Stimulated activated CD8-positive, alpha-beta memory T cell treated with anti-CD3 and anti-CD28 coated beads, Interleukin-15, amount 100 ng/mL, for 4 hours (primary cell): ENCODE results near the gene KRT38.

Experiments
- DNase-seq, 2 donors: peaks; one replicate each; pipeline ENCODE4 v3.0.0-alpha.2; 2020; ENCODE audit warnings: low read depth in 2 of 2

KRT38 gene

DNA sequence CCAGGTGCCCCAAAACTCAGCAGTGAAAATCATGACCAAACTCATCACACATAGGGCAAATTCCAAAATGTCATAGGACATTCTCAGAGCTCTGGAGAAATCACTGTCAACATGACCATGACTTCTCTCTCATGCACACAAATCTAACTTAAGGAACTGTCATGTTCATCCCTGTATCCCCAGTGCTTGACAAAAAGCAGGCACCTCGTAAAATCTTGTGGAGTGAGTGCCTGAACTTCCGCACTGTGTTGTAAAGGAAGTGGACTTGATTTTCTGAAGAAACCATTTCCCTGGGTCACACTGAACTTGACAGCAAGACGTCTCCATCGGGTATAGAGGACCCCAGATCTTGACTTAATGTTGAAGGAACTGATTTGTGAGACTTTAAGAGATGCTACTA, 19.2 kb downstream of the KRT38 start:
- no peak for DNase-seq

DNA sequence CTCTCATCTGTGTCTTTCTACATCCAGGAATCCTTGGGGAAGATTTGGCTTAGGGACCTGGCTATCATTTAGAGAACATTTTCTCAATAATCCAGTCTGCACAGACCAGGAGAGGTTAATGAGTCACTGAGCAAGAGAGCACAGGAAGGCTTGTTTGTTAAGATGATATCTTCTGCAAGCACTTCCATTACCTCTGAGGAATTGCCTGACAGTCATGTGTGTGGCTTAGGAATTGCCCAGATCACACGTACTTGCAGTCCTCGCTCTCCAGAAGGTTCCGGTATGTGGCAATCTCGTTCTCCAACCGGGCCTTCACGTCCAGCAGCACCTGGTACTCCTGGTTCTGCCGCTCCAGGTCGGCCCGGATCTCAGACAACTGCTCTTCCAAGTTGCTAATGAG, 19.7 kb downstream of the KRT38 start:
- DNase-seq = no peak

DNA sequence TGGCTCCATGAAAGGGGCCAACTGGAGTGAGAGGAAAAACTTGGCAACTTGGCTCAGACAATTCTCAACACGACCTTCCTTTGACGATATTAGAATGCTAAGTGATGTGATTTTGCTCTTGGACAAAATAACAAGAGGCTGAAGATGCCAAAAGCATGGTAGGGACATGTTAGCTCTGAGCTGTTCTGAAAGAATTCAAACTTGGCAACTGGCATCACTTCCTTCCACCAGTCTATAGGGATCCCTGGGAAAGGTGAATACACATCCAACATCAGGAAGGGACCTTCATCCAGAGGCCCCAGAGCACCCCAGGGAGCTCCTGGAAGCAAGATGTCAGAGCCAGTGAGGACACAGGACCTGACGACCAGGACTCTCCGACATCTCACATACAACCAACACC, 20.6 kb downstream of the KRT38 start:
- no peak for DNase-seq

DNA sequence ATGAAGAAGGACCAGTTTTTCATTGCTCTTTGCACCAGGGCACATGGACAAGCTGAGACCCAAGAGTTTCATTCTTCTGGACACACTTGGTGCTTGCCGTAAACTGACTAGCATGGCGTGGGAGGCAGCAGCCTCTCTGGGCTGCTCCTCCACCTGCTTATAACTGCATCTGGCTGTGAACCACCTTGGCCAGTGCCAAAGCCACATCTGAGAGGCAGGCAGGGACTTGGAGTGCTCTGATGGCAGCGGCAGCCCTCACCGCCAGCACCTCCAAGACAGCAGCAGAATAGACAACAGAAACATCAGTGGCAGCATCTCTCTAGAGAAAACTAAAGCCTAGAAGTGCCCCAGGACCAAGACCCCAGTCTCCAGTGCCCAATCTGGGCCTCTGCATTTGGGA, 21.1 kb downstream of the KRT38 start:
- no peak for DNase-seq

DNA sequence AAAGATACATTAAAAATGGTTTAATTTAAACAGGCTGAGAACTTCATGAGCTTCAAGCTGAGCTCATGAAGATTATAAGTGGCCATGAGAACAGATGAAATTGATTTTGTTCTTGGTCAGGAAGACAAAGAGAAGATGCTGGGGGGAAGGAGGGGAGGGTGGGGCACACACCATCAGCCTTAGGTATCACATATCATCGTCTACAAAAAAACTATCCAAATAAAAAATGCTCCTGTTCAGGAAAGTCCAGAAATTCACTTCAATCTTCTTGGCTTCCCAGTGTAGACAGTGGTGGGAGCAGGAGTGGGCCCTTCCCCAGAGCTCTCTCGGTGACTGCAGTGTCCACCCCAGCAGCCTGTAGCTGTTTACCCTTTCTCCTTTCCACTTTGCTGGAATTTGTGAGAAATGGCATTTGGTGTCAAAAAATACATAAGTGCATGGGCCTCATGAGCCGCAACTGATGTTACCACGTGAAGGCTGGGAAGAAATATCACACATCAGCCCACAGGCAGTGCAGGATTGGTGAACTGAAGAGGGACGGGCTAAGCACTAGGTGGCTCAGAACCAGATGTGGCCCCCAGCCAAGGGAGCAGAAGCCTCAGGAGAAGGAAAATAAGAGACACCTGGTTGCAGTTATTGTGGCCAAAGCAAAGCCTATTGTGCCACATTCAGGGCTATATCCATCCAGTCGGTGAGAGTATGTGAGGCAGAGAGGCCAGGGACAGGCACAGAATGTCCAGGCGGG, 22.5 kb downstream of the KRT38 start:
- no peak for DNase-seq

DNA sequence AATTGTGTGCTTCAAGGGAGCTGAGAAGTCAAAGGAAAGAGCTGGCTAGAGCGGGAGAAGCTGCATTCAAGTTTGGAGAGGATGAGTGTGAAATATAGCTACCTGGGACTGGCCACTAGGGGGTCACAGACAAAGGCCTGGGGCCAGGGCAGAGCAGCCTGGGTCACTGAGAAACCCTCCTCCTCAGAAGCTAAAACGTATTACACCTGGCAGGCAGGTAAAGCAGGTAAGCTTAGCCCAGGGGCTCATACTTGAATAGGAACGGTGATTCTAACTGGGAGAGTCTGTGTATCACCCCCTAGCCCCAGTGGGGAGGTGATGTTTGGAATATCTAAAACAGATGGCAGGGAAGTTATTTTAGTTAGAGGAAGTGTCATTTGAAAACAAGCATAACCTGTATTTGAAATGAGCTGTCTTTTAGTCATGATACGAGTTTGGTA, 23.2 kb downstream of the KRT38 start:
- no peak for DNase-seq

DNA sequence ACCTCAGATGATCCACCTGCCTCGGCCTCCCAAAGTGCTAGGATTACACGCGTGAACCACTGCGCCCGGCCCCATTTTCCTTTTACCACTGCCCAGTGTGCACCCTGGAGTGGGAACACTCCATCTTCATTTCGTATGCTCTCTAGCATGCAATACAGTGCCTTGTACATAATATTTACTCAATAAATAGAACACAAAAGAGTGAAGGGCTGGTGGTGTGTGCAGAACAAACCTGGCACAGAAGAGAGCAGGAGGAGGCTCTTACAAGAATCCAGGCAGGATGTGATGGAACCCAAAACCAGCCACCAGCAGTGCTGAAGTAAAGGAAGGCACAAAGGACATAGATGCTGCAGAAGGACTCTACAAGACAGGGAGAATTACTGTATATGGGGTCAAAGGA, 23.7 kb downstream of the KRT38 start:
- DNase-seq = no peak

DNA sequence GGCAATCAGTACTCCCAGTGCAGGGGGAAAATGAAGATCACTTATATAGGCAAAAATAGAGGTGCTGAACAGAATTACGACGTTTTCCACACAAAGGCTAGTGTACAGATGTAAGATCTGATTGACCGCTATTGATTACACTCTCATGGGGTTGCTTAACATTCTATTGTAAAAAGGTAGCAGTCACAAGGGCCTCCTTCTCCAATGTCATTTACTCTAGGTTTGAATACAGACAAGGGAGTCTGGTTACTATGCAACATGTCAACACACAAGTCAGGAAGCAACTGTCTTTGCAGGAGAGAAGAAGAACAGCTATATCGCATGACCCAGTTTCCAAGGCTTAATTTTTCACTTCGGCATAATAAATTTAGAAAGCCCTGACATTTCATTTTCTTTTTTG, 24.3 kb downstream of the KRT38 start:
- no peak for DNase-seq

DNA sequence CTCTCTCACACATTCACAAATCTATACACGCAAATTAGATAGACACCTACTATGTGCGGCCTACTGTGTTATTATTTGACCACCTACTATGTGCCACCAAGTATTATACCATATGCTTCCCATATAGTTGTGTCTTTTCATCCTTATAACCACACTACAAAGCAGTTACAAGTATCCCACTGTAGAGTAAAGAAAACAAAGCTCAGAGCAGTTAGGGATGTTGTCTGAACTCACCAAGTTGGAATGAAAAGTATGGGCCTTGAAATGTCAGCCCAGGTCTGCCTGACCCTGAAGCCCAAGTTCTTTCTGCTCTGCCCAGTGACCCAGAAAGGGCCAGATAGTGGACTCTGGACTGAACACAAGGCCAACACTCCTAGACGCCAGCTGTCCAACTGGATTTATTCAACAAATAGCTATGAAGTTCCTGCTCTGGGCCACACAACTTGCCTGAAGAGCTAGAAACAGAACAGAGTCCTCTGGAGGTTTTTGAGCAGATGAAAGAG, 24.9 kb downstream of the KRT38 start:
- no peak for DNase-seq

DNA sequence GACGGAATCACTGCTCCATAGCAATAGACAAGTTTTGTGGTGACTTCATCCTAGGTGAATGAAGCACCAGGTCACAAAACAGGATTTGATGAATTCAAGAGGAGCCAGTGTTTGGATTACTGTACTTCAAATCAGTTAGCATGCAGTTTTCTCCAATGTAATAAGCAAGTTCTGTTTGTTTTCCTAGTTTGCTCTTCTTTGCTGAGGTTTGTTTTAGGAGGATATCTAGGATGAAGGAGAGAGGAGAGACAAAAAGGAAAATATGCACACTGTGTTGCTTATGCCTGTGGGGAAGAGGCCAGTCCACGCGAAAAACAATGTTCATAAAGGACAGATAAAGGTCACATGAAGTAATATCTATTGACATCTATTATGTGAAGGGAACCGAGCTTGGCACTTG, 25.4 kb downstream of the KRT38 start:
- DNase-seq = no peak

DNA sequence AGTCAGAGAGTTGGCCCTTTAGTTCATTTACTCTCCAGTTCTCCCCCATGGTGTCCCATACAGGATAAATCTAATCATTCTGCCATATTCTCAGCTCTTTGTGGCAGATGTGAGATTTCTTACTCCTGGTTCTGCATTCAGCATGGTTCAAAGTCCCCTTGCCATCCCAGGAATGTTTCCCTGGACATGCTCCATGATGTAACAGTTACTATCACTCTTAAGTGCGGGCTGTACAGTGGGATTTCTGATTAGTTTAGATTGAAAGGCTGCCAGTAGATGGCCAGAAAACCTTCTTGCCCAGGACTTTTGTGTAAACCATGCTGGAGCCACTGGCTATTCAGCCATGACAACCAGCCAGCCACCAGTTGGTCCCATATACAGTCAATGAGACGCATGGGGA, 26.8 kb downstream of the KRT38 start:
- no peak for DNase-seq

DNA sequence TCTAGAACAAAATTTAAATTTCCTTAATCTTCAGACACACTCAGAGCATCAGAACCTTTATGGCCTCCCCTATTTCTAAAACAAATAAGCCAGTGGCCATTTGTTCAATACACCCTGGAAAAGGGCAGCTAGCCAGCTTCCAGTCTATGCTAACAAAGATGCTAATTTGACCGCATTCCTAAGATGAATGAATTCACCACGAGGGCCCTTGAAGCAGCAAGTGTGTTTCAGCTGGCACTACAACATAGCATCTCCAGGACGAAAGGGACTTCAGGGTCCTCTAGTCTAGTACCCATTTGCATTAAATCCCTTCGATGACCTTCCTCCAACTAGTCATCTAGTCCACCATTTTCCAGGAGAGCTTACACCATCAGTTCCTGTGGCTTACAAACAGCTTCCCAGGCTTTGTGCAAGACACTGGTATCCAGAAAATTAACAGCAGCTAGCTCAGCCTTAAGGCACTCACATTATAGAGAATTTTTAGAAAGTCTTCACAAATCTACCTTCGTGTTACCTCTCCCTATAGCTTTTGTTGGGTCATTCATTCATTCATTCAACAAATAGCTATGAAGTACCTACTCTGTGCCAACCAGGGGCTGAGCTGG, 27.3 kb downstream of the KRT38 start:
- DNase-seq = no peak

DNA sequence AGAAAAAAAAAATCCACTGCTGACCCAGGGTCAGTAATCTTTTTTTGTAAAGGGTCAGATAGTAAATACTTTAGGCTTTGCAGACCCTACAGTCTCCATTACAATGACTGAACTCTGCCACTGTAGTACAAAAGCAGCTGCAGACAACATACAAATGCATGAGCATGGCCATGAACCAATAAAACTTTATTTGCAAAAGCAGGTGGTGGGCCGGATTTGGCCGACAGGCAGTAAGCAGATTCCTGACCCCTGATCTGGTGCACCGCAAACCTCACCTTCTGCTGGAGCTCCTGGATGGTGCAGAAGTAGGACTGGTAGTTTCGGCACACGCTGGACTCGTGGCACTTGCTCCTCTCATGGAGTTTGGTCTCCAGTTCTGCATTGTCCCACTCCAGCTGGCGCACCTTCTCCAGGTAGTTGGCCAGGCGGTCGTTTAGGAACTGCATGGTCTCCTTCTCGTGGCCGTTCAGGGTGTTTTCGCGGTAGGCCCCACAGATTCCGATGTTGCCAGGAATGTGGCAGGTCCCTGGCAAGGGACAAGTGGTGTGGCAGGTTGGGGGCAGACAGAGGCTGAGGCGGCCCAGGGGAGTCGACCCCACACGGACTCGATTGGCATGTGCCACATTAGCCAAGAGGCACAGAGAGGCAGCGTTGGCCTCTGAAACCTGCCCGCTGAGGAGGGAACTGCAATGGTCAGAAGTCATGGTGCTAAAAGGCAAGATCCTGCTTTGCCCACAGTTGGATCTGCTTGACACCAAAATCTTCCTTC, 29.5 kb downstream of the KRT38 start:
- no peak for DNase-seq

DNA sequence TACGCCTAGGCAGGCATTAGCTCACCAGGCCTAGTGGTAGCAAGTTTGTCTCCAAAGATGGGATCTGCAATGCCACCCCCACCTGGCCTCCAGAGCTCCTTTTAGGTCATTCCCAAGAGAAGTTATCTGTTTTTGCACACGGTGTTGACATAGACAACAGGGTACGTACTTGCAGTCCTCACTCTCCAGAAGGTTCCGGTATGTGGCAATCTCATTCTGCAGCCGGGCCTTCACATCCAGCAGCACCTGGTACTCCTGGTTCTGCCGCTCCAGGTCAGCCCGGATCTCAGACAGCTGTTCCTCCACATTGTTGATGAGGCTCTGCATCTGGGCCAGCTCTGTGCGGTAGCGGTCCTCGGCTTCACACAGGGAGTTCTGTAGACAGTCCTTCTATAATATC, 33.6 kb downstream of the KRT38 start:
- DNase-seq = no peak

DNA sequence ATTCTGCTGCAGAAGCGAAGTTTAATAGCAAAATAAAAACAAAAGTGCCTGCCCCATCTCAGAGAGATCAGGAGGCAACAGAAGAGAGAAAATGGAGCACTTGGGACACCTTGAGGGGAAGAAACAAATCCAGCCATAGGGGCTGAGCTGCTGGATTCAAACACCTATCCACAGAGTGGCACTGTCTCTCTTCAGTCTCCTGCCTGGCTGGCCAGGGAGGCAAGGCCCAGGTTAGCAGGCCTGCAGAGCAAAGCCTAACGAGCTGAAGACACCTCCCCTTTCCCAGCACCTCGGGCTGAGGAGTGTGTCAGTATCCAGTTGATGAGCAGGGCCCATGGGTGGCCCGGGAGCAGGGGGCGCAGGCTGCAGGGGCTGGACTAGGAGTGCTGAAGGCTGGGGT, 34.6 kb downstream of the KRT38 start:
- DNase-seq = no peak

DNA sequence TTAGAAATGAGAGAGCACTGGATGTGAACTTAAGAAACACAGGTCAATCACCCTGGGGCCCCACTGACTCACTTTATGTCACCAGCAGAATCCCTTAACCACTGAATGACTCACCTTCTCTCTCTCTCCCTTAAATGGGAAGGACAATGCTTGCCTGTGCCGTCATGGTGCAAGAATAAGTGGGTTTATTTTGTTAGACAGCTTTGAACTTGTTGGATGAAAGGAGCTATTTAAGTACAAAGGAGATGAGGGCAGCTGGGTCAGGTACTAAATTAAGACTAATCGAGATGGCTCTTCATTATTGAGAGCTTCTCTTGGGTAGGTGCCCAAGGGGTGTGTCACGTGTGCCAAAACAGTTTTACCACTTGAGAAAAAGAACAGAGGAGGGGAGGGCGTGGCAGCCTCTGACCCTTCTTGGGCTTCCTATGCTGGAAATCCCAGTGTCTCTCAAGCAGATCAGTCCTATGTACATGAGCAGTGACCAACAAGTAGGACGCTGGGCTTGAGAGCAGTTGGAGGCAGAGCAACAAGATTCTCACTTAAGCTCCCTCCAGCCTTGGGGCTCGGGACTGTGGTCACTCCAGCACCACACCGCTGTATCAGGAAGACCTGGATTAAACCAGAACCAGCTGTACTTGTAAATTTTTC, 36.6 kb downstream of the KRT38 start:
- DNase-seq = peak in 1 of 2 donors; percentile 15

DNA sequence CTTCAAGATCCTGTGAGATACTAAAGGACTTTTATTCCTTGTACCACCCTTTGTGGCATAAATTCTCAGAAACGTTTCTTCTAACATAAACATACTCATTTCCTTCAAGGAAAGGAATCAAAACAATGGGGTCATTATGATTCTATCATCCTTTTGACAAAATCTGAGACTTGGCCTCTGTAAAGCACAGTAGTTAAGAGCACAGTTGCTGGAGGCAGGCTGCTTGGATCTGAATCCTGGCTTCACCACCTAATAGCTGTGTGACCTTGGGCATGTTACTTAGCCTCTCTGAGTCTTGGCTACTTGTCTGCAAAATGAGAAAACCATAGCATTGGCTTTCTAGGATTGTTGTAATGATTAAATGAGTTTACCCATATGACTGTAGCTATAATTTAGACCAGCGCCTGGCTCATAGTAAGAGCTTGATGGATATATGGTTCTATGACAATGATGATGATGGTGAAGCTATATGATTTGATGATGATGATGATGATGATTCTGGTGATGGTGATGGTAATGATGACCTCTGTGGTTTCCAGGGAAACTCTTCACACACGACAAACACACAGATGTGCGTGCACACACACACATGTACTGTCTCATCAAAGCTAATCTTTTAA, 37.3 kb downstream of the KRT38 start:
- no peak for DNase-seq

DNA sequence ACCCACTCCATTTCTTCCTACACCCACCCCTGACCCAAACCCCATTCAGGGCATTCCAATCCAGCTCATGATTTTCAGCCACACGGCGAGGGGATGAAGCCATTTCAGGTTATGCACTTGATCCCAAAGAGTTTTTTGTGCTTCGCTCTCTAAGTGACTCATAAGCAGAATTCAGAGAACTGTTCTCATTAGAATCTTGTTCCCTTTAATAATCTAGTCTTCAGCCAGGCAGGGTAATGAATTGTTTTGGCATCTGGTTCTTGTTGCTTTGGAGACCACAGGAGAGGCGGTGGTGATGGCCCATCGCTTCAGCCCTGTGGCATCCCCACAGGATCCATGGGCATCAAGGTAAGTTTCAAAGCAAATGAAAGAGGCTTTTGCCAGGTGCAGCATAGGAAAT, 38.6 kb downstream of the KRT38 start:
- no peak for DNase-seq

DNA sequence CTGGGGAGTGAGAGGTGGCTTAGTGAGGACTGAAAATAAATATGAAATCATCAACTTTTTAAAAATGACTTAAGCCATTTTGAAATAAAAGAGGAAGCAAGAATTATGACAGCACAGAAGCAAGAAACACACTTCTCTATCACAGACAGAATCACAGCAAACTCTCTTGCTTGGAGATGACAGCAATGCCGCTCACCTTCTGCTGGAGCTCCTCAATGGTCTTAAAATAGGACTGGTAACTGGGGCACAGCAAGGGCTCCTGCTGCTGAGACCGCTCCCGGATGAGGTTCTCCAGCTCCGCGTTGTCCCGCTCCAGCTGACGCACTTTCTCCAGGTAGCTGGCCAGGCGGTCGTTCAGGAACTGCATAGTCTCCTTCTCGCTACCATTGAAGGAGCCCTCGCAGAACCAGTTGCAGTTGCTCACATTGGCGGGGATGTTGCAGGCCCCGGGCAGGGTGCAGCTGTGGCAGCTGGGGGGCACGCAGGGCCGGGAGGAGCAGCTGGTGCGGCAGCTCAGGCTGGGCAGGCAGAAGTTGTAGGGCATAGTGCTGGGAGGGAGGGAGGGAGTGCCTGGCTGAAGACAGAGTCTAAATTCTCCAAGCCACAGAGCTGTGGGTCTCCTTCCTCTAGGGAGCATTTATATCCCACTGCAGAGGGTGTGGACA, 43.7 kb downstream of the KRT38 start, which contains the start of gene KRT31:
TSS of gene KRT31 (minus strand) at position 613 of the 665 bp plus-strand sequence. CDS start at position 544, 69 bp downstream.
- no peak for DNase-seq

DNA sequence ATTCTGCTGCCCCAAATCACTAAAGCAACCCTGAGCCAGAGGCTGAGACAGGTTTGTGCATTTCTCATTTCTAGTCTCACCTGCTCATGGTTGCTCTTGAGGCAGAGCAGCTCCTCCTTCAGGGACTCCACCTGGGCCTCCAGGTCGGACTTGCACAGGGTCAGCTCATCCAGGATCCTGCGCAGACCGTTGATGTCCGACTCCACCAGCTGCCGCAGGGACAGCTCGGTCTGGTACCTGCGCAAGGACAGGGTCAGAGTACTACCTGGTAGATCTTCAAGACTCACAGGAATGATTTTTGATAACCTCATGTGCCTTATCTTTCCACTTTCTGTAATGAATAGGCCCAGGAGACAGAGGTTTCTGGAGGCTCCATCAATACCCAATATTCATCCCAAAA, 44.4 kb downstream of the KRT38 start:
- DNase-seq = no peak

DNA sequence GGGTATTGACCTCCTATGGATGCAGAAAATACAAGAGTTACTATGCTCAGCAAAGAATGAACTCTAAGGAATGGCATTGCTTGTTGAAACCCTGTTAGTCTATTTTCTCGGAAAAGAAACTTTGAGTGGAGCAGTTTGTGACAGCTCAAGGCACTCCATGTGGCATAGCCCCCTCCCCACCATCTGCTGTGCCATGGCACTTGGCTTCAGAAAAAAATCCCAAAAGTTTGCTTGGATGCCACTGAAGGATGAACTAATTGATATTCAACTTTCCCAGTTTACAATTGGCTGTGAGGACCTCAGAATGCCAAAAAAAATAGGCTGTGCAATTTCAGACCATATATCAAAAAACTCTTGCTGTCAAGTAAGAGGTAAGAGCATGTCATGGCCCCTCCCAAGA, 45.2 kb downstream of the KRT38 start:
- DNase-seq = no peak
